Right atrium auricular region (tissue), 2 donors: ENCODE measurements around the gene AGPS. TPM values are rescaled to one million over a fixed set of nuclear protein-coding genes. Genes with fewer than 3 reads are reported as not detected.

Experiments
- DNase-seq: peaks from one replicate; pipeline ENCODE4 v3.0.0-alpha.2; 2019; ENCODE audit warnings: low spot score
- H3K27ac ChIP-seq, 2 donors: fragments of 200-600 bp; sonication (generic); 1 replicate in 1 of 2; 2 replicates in 1 of 2; pipeline ENCODE4 v1.5.1; 2016 to 2019
- H3K27me3 ChIP-seq, 2 donors: fragments of 200-600 bp; sonication (generic); one replicate each; pipeline versions ENCODE4 v1.5.1 to v1.6.0; 2017 to 2019
- H3K36me3 ChIP-seq: fragments of 200-600 bp; sonication (generic); one replicate; pipeline ENCODE4 v1.5.1; 2016
- H3K4me1 ChIP-seq, 2 donors: fragments of 200-600 bp; sonication (generic); one replicate each; pipeline versions ENCODE4 v1.5.1 to v1.6.0; 2017 to 2019
- H3K4me3 ChIP-seq, 2 donors: fragments of 200-600 bp; sonication (generic); 1 replicate in 1 of 2; 2 replicates in 1 of 2; pipeline ENCODE4 v1.5.1; 2017 to 2019; ENCODE audit warnings: mild to moderate bottlenecking in 1 of 2, moderate library complexity in 1 of 2
- H3K9me3 ChIP-seq, 2 donors: fragments of 200-600 bp; sonication (generic); one replicate each; pipeline ENCODE4 v1.5.1; 2019
- CTCF ChIP-seq, 2 donors: fragments of 200-600 bp; sonication (generic); IDR thresholded peaks; one replicate each; pipeline ENCODE4 v1.5.1; 2019; ENCODE audit warnings: antibody characterized with exemption in 2 of 2
- total RNA-seq, 2 donors: library from RNA; depleted of rRNA; stranded (reverse); fragments of >200 nt; gene quantifications; one replicate each; pipeline ENCODE4 v1.1.0, GENCODE V29; 2016

AGPS gene
- total RNA-seq, 2 donors from 2014 or later: 12.3 to 17.8 TPM

- H3K36me3 ChIP-seq: no peaks in the 10 kb centered on the region
- TF ChIP-seq CTCF (IDR thresholded peaks at IDR 0.05): no peak
- no peak overlapping the region for H3K4me3 ChIP-seq
- DNase-seq: no peak
- H3K9me3 ChIP-seq: no peaks in the 10 kb centered on the region
- H3K4me1 ChIP-seq: peaks cover 0 to 25% of the 10 kb centered on the region in 2 donors
- H3K27ac ChIP-seq: no peak overlapping the region
- H3K27me3 ChIP-seq: no peaks in the 10 kb centered on the region
Measured at GRCh38 chr2:177398290-177398683, 5.7 kb downstream of the AGPS start.

GRCh38 chr2:177398791-177399190 is 6.2 kb downstream of the AGPS start:
- H3K27me3 ChIP-seq: no peaks in the 10 kb centered on the region
- H3K9me3 ChIP-seq: no peaks in the 10 kb centered on the region
- DNase-seq: no peak
- peaks cover 0 to 23% of the 10 kb centered on the region in 2 donors for H3K4me1 ChIP-seq
- H3K36me3 ChIP-seq: no peaks in the 10 kb centered on the region
- no peak for TF ChIP-seq CTCF (IDR thresholded peaks at IDR 0.05)
- no peak overlapping the region for H3K4me3 ChIP-seq
- H3K27ac ChIP-seq: no peak overlapping the region

GRCh38 chr2:177399376-177399775 is 6.8 kb downstream of the AGPS start:
- H3K4me1 ChIP-seq: peaks cover 0 to 22% of the 10 kb centered on the region in 2 donors

GRCh38 chr2:177400337-177400923 is 7.9 kb downstream of the AGPS start:
- no peaks in the 10 kb centered on the region for H3K27me3 ChIP-seq
- H3K4me1 ChIP-seq: peaks cover 0 to 22% of the 10 kb centered on the region in 2 donors
- no peak for TF ChIP-seq CTCF (IDR thresholded peaks at IDR 0.05)
- H3K27ac ChIP-seq: no peak overlapping the region
- H3K36me3 ChIP-seq: no peaks in the 10 kb centered on the region
- no peak for DNase-seq
- no peak overlapping the region for H3K4me3 ChIP-seq
- no peaks in the 10 kb centered on the region for H3K9me3 ChIP-seq

More at GRCh38 chr2:177399376-177399775, 6.8 kb downstream of the AGPS start:
- Histone ChIP-seq H3K4me3 (no peak overlapping the region), H3K27ac (no peak overlapping the region), H3K36me3 (no peaks in the 10 kb centered on the region), H3K27me3 (no peaks in the 10 kb centered on the region), H3K9me3 (no peaks in the 10 kb centered on the region)
- DNase-seq: no peak
- TF ChIP-seq CTCF (IDR thresholded peaks at IDR 0.05): no peak

- no peak for DNase-seq
- Histone ChIP-seq H3K4me3 (no peak overlapping the region), H3K9me3 (no peaks in the 10 kb centered on the region), H3K27me3 (no peaks in the 10 kb centered on the region), H3K36me3 (no peaks in the 10 kb centered on the region), H3K27ac (no peak overlapping the region), H3K4me1 (peaks cover 0 to 14% of the 10 kb centered on the region in 2 donors)
- TF ChIP-seq CTCF (IDR thresholded peaks at IDR 0.05): no peak
Measured at GRCh38 chr2:177402096-177402495, 9.5 kb downstream of the AGPS start.

- no peaks in the 10 kb centered on the region for H3K36me3 ChIP-seq
- peaks cover 0 to 14% of the 10 kb centered on the region in 2 donors for H3K4me1 ChIP-seq
- H3K27me3 ChIP-seq: no peaks in the 10 kb centered on the region
- no peak for TF ChIP-seq CTCF (IDR thresholded peaks at IDR 0.05)
- H3K27ac ChIP-seq: no peak overlapping the region
- H3K9me3 ChIP-seq: no peaks in the 10 kb centered on the region
- no peak overlapping the region for H3K4me3 ChIP-seq
- DNase-seq: no peak
Measured at GRCh38 chr2:177403838-177404237, 11.3 kb downstream of the AGPS start.
